ENCODE measurements around the gene CHD3. TPM values are rescaled to one million over a fixed set of nuclear protein-coding genes. Genes with fewer than 3 reads are reported as not detected.

CHD3 gene
- total and polyA plus RNA-seq, 2 experiments from 2014 or later: 2.9 to 9.7 TPM

DNA sequence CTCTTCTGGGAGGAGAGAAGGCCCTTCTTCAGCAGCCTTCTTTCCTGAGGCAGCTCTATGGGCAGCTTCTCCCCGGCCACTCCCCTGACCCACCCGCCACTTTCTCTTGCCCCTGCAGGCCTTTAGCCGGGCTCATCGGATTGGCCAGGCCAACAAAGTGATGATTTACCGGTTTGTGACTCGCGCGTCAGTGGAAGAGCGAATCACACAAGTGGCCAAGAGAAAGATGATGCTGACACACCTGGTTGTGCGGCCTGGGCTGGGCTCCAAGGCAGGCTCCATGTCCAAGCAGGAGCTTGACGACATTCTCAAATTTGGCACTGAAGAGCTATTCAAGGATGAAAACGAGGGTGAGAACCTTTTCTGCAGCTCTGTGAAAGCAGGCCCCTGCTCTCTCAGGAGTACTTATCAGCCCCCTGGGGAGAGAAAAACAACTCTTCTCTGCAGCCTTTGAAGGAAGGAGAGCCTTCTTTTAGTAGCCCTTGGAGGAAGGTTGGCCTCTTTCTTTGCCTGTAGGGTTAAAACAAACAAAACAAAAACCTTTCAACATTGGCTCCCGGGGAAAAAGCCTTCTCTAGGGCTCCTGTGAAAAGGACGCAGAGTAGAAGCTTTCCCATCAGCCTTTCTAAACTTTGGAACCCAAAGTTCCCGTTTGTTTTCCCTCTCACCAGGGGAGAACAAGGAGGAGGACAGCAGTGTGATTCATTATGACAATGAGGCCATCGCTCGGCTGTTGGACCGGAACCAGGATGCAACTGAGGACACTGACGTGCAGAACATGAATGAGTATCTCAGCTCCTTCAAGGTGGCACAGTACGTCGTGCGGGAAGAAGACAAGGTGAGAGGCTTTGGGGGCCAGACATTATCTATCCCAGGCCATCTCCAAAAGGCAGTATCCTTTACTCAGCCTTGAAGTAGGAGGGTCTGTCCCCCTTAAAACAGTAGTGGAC lies 14.8 kb downstream of the CHD3 start (continued):
- TF ChIP-seq, protein P1, sequence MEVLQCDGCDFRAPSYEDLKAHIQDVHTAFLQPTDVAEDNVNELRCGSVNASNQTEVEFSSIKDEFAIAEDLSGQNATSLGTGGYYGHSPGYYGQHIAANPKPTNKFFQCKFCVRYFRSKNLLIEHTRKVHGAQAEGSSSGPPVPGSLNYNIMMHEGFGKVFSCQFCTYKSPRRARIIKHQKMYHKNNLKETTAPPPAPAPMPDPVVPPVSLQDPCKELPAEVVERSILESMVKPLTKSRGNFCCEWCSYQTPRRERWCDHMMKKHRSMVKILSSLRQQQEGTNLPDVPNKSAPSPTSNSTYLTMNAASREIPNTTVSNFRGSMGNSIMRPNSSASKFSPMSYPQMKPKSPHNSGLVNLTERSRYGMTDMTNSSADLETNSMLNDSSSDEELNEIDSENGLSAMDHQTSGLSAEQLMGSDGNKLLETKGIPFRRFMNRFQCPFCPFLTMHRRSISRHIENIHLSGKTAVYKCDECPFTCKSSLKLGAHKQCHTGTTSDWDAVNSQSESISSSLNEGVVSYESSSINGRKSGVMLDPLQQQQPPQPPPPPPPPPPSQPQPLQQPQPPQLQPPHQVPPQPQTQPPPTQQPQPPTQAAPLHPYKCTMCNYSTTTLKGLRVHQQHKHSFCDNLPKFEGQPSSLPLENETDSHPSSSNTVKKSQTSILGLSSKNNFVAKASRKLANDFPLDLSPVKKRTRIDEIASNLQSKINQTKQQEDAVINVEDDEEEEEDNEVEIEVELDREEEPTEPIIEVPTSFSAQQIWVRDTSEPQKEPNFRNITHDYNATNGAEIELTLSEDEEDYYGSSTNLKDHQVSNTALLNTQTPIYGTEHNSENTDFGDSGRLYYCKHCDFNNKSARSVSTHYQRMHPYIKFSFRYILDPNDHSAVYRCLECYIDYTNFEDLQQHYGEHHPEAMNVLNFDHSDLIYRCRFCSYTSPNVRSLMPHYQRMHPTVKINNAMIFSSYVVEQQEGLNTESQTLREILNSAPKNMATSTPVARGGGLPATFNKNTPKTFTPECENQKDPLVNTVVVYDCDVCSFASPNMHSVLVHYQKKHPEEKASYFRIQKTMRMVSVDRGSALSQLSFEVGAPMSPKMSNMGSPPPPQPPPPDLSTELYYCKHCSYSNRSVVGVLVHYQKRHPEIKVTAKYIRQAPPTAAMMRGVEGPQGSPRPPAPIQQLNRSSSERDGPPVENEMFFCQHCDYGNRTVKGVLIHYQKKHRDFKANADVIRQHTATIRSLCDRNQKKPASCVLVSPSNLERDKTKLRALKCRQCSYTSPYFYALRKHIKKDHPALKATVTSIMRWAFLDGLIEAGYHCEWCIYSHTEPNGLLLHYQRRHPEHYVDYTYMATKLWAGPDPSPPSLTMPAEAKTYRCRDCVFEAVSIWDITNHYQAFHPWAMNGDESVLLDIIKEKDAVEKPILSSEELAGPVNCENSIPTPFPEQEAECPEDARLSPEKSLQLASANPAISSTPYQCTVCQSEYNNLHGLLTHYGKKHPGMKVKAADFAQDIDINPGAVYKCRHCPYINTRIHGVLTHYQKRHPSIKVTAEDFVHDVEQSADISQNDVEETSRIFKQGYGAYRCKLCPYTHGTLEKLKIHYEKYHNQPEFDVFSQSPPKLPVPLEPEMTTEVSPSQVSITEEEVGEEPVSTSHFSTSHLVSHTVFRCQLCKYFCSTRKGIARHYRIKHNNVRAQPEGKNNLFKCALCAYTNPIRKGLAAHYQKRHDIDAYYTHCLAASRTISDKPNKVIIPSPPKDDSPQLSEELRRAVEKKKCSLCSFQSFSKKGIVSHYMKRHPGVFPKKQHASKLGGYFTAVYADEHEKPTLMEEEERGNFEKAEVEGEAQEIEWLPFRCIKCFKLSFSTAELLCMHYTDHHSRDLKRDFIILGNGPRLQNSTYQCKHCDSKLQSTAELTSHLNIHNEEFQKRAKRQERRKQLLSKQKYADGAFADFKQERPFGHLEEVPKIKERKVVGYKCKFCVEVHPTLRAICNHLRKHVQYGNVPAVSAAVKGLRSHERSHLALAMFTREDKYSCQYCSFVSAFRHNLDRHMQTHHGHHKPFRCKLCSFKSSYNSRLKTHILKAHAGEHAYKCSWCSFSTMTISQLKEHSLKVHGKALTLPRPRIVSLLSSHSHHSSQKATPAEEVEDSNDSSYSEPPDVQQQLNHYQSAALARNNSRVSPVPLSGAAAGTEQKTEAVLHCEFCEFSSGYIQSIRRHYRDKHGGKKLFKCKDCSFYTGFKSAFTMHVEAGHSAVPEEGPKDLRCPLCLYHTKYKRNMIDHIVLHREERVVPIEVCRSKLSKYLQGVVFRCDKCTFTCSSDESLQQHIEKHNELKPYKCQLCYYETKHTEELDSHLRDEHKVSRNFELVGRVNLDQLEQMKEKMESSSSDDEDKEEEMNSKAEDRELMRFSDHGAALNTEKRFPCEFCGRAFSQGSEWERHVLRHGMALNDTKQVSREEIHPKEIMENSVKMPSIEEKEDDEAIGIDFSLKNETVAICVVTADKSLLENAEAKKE (CRISPR knock-in tag; IDR thresholded peaks at IDR 0.05): no peak
- TF ChIP-seq, protein P2, sequence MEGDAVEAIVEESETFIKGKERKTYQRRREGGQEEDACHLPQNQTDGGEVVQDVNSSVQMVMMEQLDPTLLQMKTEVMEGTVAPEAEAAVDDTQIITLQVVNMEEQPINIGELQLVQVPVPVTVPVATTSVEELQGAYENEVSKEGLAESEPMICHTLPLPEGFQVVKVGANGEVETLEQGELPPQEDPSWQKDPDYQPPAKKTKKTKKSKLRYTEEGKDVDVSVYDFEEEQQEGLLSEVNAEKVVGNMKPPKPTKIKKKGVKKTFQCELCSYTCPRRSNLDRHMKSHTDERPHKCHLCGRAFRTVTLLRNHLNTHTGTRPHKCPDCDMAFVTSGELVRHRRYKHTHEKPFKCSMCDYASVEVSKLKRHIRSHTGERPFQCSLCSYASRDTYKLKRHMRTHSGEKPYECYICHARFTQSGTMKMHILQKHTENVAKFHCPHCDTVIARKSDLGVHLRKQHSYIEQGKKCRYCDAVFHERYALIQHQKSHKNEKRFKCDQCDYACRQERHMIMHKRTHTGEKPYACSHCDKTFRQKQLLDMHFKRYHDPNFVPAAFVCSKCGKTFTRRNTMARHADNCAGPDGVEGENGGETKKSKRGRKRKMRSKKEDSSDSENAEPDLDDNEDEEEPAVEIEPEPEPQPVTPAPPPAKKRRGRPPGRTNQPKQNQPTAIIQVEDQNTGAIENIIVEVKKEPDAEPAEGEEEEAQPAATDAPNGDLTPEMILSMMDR (conservative IDR thresholded peaks at IDR 0.05; ENCODE audit: low read depth in 2 of 2): no peak
- TF ChIP-seq, protein P3, sequence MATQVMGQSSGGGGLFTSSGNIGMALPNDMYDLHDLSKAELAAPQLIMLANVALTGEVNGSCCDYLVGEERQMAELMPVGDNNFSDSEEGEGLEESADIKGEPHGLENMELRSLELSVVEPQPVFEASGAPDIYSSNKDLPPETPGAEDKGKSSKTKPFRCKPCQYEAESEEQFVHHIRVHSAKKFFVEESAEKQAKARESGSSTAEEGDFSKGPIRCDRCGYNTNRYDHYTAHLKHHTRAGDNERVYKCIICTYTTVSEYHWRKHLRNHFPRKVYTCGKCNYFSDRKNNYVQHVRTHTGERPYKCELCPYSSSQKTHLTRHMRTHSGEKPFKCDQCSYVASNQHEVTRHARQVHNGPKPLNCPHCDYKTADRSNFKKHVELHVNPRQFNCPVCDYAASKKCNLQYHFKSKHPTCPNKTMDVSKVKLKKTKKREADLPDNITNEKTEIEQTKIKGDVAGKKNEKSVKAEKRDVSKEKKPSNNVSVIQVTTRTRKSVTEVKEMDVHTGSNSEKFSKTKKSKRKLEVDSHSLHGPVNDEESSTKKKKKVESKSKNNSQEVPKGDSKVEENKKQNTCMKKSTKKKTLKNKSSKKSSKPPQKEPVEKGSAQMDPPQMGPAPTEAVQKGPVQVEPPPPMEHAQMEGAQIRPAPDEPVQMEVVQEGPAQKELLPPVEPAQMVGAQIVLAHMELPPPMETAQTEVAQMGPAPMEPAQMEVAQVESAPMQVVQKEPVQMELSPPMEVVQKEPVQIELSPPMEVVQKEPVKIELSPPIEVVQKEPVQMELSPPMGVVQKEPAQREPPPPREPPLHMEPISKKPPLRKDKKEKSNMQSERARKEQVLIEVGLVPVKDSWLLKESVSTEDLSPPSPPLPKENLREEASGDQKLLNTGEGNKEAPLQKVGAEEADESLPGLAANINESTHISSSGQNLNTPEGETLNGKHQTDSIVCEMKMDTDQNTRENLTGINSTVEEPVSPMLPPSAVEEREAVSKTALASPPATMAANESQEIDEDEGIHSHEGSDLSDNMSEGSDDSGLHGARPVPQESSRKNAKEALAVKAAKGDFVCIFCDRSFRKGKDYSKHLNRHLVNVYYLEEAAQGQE (IDR thresholded peaks at IDR 0.05; ENCODE audit: unreplicated experiment): no peak
- no peak for TF ChIP-seq JUNB (IDR thresholded peaks at IDR 0.05; ENCODE audit: unreplicated experiment)

Measured in GM23338 (cell line).